WTC11 (cell line): ENCODE measurements around the gene TMEM25. TPM values are rescaled to one million over a fixed set of nuclear protein-coding genes. Genes with fewer than 3 reads are reported as not detected.

ENCODE experiments used
- total RNA-seq: library from RNA; stranded (reverse); gene quantifications from 3 replicates; pipeline ENCODE4 v1.2.3, GENCODE V29; 2021
- TF ChIP-seq, protein P1 (sequence below): fragments of 250-450 bp; sonication (Bioruptor Pico); IDR thresholded peaks from 2 replicates; pipeline ENCODE4 v1.9.0; 2021; ENCODE audit warnings: mild to moderate bottlenecking

TMEM25 gene
- total RNA-seq, 1 experiment from 2014 or later: 19.7 TPM

DNA sequence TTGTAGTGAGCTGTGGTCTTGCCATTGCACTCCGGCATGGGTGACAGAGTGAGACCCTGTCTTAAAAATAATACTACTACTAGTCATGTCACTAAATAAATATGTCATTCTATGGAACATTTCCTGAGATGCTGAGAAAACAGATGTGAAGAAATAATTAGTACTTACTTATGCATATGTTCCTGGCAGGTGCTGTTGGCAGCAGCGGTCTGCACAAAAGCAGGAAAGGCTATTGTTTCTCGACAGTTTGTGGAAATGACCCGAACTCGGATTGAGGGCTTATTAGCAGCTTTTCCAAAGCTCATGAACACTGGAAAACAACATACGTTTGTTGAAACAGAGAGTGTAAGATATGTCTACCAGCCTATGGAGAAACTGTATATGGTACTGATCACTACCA, 50.1 kb downstream of the TMEM25 start (continued):
- TF ChIP-seq, protein P1, sequence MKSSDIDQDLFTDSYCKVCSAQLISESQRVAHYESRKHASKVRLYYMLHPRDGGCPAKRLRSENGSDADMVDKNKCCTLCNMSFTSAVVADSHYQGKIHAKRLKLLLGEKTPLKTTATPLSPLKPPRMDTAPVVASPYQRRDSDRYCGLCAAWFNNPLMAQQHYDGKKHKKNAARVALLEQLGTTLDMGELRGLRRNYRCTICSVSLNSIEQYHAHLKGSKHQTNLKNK (CRISPR knock-in tag): no peak

Other genes starting within 250 kb of the TMEM25 start
- gene CD3E, start 226.5 kb upstream of the TMEM25 start, total RNA-seq: 0.85 to 1.0 TPM (median 0.87 TPM) in 3 replicates
- 0.33 to 1.3 TPM (median 0.89 TPM) in 3 replicates for gene CD3D, start 188.5 kb upstream of the TMEM25 start, total RNA-seq
- gene CD3G, start 186.8 kb upstream of the TMEM25 start, total RNA-seq: 0.20 to 0.27 TPM (median 0.23 TPM) in 3 replicates
- 28.9 to 31.7 TPM (median 31.0 TPM) in 3 replicates for gene UBE4A, start 171.6 kb upstream of the TMEM25 start, total RNA-seq
- 236 to 251 TPM (median 239 TPM) in 3 replicates for gene ATP5MG, start 129.6 kb upstream of the TMEM25 start, total RNA-seq
- 54.0 to 59.1 TPM (median 54.8 TPM) in 3 replicates for gene KMT2A, start 94.7 kb upstream of the TMEM25 start, total RNA-seq
- gene TTC36, start 3.7 kb upstream of the TMEM25 start, total RNA-seq: 0.70 to 0.78 TPM (median 0.71 TPM) in 3 replicates
- gene IFT46, start 34.7 kb downstream of the TMEM25 start, total RNA-seq: 6.2 to 11.1 TPM (median 10.9 TPM) in 3 replicates
- gene ARCN1, start 41.2 kb downstream of the TMEM25 start, total RNA-seq: 134 to 154 TPM (median 141 TPM) in 3 replicates
- gene PHLDB1, start 76.4 kb downstream of the TMEM25 start, total RNA-seq: 70.4 to 83.1 TPM (median 71.5 TPM) in 3 replicates
- gene TREH, start 148.5 kb downstream of the TMEM25 start, total RNA-seq: 0.09 TPM in 1 of 3 replicates, not detected in the others